GM10248 (cell line): ENCODE data around the gene HCK.

Experiments used
- CTCF ChIA-PET: fragments of 300-600 bp; sonication (Branson Sonifier 250); formaldehyde crosslinking; extraction: SDS; loops from one replicate; lab custom pipeline; 2021; ENCODE audit warnings: antibody characterized with exemption; lab: Yijun Ruan, JAX
- POLR2A ChIA-PET: fragments of 350-650 bp; sonication (Branson Sonifier 250); formaldehyde crosslinking; extraction: SDS; loops from one replicate; lab custom pipeline; 2020; ENCODE audit warnings: antibody characterized with exemption; lab: Yijun Ruan, JAX
- DNase-seq: peaks from one replicate; pipeline ENCODE4 v3.0.0; 2012; ENCODE audit errors: extremely low spot score
- TF ChIP-seq, protein P1 (sequence below): IDR thresholded peaks from 2 replicates; pipeline ENCODE4 v1.5.1; 2012; ENCODE audit warnings: mild to moderate bottlenecking, low read depth; ENCODE audit errors: extremely low read depth, missing control alignments, control extremely low read depth

HCK gene

DNA sequence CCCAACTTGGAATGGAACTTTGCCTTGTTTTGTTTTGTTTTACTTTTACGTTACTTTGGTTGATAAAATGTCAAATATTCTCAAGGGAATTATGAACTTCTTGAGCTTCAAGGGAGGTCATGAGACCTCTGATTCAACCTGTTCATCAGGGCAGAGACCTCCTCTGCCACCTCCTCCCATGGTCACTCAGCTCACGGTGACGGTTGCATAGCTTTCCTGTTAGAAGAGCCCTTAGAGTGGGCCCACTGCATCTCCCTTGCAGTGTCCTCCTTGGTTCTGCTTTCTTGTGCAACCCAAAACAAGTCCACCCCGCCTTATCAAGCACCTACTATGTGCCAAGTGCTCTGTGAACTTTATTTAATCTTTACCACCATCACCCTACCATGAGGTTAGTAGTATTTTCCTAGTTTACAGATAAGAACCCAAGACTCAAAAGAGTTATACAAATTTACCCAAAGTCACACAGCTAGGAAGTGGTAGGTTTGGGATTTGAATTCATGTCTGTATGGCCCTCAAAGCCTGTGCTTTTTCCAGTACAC, 72.9 kb downstream of the HCK start:
- TF ChIP-seq, protein P1, sequence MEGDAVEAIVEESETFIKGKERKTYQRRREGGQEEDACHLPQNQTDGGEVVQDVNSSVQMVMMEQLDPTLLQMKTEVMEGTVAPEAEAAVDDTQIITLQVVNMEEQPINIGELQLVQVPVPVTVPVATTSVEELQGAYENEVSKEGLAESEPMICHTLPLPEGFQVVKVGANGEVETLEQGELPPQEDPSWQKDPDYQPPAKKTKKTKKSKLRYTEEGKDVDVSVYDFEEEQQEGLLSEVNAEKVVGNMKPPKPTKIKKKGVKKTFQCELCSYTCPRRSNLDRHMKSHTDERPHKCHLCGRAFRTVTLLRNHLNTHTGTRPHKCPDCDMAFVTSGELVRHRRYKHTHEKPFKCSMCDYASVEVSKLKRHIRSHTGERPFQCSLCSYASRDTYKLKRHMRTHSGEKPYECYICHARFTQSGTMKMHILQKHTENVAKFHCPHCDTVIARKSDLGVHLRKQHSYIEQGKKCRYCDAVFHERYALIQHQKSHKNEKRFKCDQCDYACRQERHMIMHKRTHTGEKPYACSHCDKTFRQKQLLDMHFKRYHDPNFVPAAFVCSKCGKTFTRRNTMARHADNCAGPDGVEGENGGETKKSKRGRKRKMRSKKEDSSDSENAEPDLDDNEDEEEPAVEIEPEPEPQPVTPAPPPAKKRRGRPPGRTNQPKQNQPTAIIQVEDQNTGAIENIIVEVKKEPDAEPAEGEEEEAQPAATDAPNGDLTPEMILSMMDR = no peak
- CTCF ChIA-PET = interaction anchor here (1.6 kb wide), 1 partner anchor 9 kb away, joined by 5 read pairs; no protein-coding TSS in a partner anchor
- POLR2A ChIA-PET = no interaction called here
- no peak for DNase-seq

DNA sequence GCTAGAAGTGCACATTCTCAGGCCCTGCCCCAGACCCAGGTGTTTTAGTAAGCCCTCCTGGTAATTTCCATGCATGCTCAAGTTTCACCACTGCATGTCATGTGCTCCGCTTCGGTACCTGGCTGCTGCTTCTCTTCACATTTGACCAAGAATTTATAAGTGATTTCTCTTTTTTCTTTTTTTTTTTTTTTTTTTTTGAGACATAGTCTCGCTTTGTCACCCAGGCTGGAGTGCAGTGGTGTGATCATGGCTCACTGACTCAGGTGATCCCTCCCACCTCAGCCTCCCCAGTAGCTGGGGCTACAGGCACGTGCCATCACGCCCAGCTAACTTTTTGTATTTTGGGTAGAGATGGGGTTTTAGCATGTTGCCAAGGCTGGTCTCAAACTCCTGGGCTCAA, 73.5 kb downstream of the HCK start:
- no peak for DNase-seq
- ChIA-PET POLR2A (no interaction called here), CTCF (interaction anchor here (1.6 kb wide), 1 partner anchor 9 kb away, joined by 5 read pairs; no protein-coding TSS in a partner anchor)
- TF ChIP-seq, protein P1 = no peak

DNA sequence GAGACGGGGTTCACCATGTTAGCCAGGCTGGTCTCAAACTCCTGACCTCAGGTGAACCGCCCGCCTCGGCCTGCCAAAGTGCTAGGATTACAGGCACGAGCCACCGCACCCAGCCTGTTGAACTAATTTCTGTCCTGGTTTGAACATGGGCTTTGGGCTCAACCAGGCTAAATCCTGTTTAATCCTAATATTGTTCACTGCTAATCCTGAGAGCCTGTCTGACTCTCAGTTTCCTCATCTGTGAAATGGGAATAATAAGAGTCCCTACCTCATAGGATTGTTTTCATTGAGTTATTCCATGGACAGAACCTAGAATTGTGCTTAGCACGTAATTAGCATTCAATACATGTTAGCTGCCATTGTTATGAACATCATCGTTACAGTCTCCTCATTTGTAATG, 74.9 kb downstream of the HCK start:
- TF ChIP-seq, protein P1 = no peak
- ChIA-PET CTCF (no interaction called here), POLR2A (no interaction called here)
- no peak for DNase-seq

DNA sequence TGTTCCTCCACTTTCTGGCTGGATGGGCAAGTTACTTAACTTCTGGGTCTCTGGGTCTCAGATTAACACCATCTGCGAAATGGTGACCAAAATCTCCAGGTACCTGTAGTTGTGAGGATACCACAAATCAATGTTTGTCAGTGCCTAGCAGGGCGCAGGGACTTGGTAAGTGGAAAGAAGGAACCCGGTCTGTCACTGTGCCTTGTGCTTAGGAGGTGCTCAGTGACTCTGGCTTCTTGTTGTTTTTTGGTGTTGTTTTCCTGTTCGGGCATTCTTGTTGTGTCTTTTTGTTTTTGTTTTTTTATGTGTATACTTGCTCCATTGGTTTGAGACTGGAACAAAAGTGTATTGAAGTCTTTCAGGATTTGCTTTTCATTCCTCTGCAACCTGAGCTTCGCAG, 75.3 kb downstream of the HCK start:
- POLR2A ChIA-PET = no interaction called here

DNA sequence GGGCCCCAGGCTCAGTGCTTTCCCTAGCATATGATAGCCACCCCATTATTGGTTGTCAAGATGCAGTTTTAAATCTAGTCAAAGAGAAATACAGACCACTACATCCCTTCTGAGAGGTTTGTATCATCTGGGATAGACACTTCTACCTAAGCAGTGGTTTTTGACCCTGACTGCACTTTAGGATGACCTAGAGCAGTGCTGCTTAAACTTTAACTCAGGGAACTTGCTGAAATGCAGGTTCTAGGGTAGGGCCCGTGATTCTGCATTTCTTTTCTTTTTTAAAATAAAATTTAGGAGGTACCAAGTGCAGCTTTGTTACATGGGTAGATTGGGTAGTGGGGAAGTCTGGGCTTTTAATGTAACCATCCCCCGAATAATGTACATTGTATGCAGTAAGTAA, 76.1 kb downstream of the HCK start:
- no peak for DNase-seq
- TF ChIP-seq, protein P1 = no peak
- ChIA-PET CTCF (interaction anchor here (1.1 kb wide), 1 partner anchor 37 kb away, joined by 3 read pairs; no protein-coding TSS in a partner anchor), POLR2A (no interaction called here)

More for the DNA sequence above, 75.3 kb downstream of the HCK start:
- TF ChIP-seq, protein P1 = no peak
- CTCF ChIA-PET = no interaction called here
- no peak for DNase-seq

DNA sequence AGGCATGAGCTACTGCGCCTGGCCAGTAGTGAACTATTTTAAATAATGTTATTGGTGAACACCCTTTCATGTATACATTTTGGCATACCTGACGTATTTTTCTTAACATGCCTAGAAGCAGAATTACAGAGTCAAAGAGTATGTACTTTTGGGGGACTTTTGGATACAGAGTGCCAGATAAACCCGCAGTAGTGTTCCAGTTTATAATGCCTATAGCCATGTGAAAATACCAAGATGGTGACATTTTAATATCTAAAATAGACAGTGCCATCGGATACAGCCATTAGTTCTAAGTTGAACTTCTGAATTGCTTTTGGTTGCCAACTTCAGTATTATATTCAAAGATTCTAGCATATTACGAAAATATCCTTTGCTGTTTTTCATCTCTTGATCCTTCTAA, 77.8 kb downstream of the HCK start:
- TF ChIP-seq, protein P1 = no peak
- no peak for DNase-seq
- CTCF ChIA-PET = interaction anchor here (1.0 kb wide), 1 partner anchor 9 kb away, joined by 3 read pairs; no protein-coding TSS in a partner anchor
- POLR2A ChIA-PET = no interaction called here
